CD14-positive monocyte (primary cell): ENCODE data around the gene CUEDC1. TPM values are rescaled to one million over a fixed set of nuclear protein-coding genes. Genes with fewer than 3 reads are reported as not detected.

Experiments used
- DNase-seq, 3 donors: peaks; one replicate each; pipeline ENCODE4 v3.0.0-alpha.2; 2011 to 2022
- H2AFZ ChIP-seq: 2 replicates; pipeline ENCODE4 v1.6.0; 2012; ENCODE audit warnings: mild to moderate bottlenecking, low read depth, low read length, inconsistent platforms; ENCODE audit not compliant: insufficient read depth, poor library complexity, severe bottlenecking
- H3K27ac ChIP-seq, 2 donors: 1 replicate in 1 of 2; 2 replicates in 1 of 2; pipeline ENCODE4 v1.5.1; 2012 to 2013; ENCODE audit warnings: low read length in 2 of 2, control low read depth in 1 of 2, inconsistent platforms in 1 of 2, low read depth in 1 of 2, mild to moderate bottlenecking in 1 of 2
- H3K27me3 ChIP-seq, 2 donors: one replicate each; pipeline versions ENCODE4 v1.6.0 to v1.6.1; 2011 to 2013; ENCODE audit warnings: low read length in 2 of 2; ENCODE audit not compliant: control insufficient read depth in 2 of 2, insufficient read depth in 2 of 2
- H3K36me3 ChIP-seq, 2 donors: replicated peaks in 1 of 2; 1 replicate in 1 of 2; 2 replicates in 1 of 2; pipeline versions ENCODE4 v1.5.1 to v1.6.1; 2012 to 2013; ENCODE audit warnings: low read length in 2 of 2, control low read depth in 1 of 2, inconsistent platforms in 1 of 2, mild to moderate bottlenecking in 1 of 2; ENCODE audit not compliant: insufficient read depth in 2 of 2, control insufficient read depth in 1 of 2
- H3K4me1 ChIP-seq, 2 donors: 1 replicate in 1 of 2; 2 replicates in 1 of 2; pipeline versions ENCODE4 v1.5.1 to v1.6.1; 2012 to 2013; ENCODE audit warnings: low read length in 2 of 2, control low read depth in 1 of 2, inconsistent platforms in 1 of 2, mild to moderate bottlenecking in 1 of 2, moderate library complexity in 1 of 2; ENCODE audit not compliant: insufficient read depth in 2 of 2, control insufficient read depth in 1 of 2
- H3K4me2 ChIP-seq: replicated peaks from 2 replicates; pipeline ENCODE3; 2012; ENCODE audit warnings: low read length, moderate library complexity, mild to moderate bottlenecking; ENCODE audit not compliant: poor library complexity, severe bottlenecking; ENCODE audit errors: extremely low read depth
- H3K4me3 ChIP-seq, 3 experiments: fragments of 200-600 bp in 1 of 3; sonication (generic) in 1 of 3; replicated peaks in 1 of 3; 1 replicate in 2 of 3; 2 replicates in 1 of 3; pipeline ENCODE4 v1.5.1; 2011 to 2013; ENCODE audit warnings: low read length in 3 of 3, mild to moderate bottlenecking in 3 of 3, control low read depth in 2 of 3, low read depth in 2 of 3, inconsistent platforms in 1 of 3, moderate library complexity in 1 of 3
- H3K79me2 ChIP-seq: 2 replicates; pipeline ENCODE4 v1.6.0; 2012; ENCODE audit warnings: mild to moderate bottlenecking, control low read depth, inconsistent platforms, low read length, moderate library complexity; ENCODE audit not compliant: insufficient read depth
- H3K9ac ChIP-seq: 2 replicates; pipeline ENCODE4 v1.6.0; 2017; ENCODE audit warnings: low read length, mild to moderate bottlenecking; ENCODE audit not compliant: insufficient read depth, poor library complexity, severe bottlenecking
- H3K9me3 ChIP-seq, 2 donors: replicated peaks in 1 of 2; 1 replicate in 1 of 2; 2 replicates in 1 of 2; pipeline versions ENCODE4 v1.5.1 to v1.6.1; 2012 to 2013; ENCODE audit warnings: low read length in 2 of 2, control low read depth in 1 of 2; ENCODE audit not compliant: control insufficient read depth in 1 of 2, insufficient read depth in 1 of 2
- H4K20me1 ChIP-seq: 2 replicates; pipeline ENCODE4 v1.6.0; 2012; ENCODE audit warnings: mild to moderate bottlenecking, low read length, control low read depth, moderate library complexity; ENCODE audit not compliant: insufficient read depth
- H3K27ac Mint-ChIP-seq, 7 donors: one replicate each; pipeline ENCODE4 v1.8.0; 2020; ENCODE audit warnings: mild to moderate bottlenecking in 7 of 7, mixed read lengths in 7 of 7, moderate library complexity in 6 of 7, inconsistent platforms in 2 of 7
- H3K27me3 Mint-ChIP-seq, 3 donors: one replicate each; pipeline ENCODE4 v1.8.0; 2021 to 2022; ENCODE audit warnings: low read depth in 3 of 3, mild to moderate bottlenecking in 3 of 3, mixed read lengths in 3 of 3, moderate library complexity in 3 of 3, inconsistent platforms in 1 of 3
- H3K36me3 Mint-ChIP-seq, 2 donors: one replicate each; pipeline ENCODE4 v1.8.0; 2020; ENCODE audit warnings: mixed read lengths in 2 of 2, inconsistent platforms in 1 of 2, mild to moderate bottlenecking in 1 of 2
- H3K4me1 Mint-ChIP-seq: one replicate; pipeline ENCODE4 v1.8.0; 2020; ENCODE audit warnings: mild to moderate bottlenecking, mixed read lengths
- H3K4me3 Mint-ChIP-seq, 2 donors: one replicate each; pipeline ENCODE4 v1.8.0; 2020; ENCODE audit warnings: mild to moderate bottlenecking in 2 of 2, mixed read lengths in 2 of 2, moderate library complexity in 1 of 2
- H3K9me3 Mint-ChIP-seq, 7 donors: one replicate each; pipeline ENCODE4 v1.8.0; 2020 to 2022; ENCODE audit warnings: mixed read lengths in 7 of 7, mild to moderate bottlenecking in 6 of 7, moderate library complexity in 6 of 7, inconsistent platforms in 2 of 7
- CTCF ChIP-seq: fragments of 200-600 bp; IDR thresholded peaks from one replicate; pipeline ENCODE4 v1.8.0; 2022; ENCODE audit warnings: antibody characterized with exemption, mild to moderate bottlenecking
- WGBS: methylation state at CpG from one replicate; pipeline ENCODE4 v1.1.5; 2013; ENCODE audit warnings: missing lambda C conversion rate; ENCODE audit not compliant: insufficient coverage; 5-methylcytosine and 5-hydroxymethylcytosine counted together
- intact Hi-C, 2 donors: fragments of 100-400 bp; cut with micrococcal nuclease; formaldehyde crosslinking; loops; one replicate each; pipeline versions ENCODE4 v1.15.0 to v1.15.1; 2023
- polyA plus RNA-seq, 3 donors: library from polyadenylated mRNA; depleted of rRNA in 1 of 3; unstranded in 2 of 3; stranded (reverse) in 1 of 3; fragments of 300-500 nt in 2 of 3; fragments of >200 nt in 1 of 3; fragmentation: Illumina TruSeq in 2 of 3; gene quantifications; 1 replicate in 2 of 3; 2 replicates in 1 of 3; pipeline ENCODE4 v1.2.3, GENCODE V29; 2012 to 2021

Gene CUEDC1
- polyA plus RNA-seq, 3 donors: 4.2 to 31.0 (median 4.3) TPM

- peaks cover 17% of the 10 kb centered on the region for H4K20me1 ChIP-seq
- H3K4me3 Mint-ChIP-seq: no peak overlapping the region
Observed at GRCh38 chr17:57871155-57871554, 84.1 kb downstream of the CUEDC1 start.

GRCh38 chr17:57870283-57870635 lies 85.0 kb downstream of the CUEDC1 start:
- no peak for DNase-seq
- no peak overlapping the region for H2AFZ ChIP-seq

More at GRCh38 chr17:57871155-57871554, 84.1 kb downstream of the CUEDC1 start:
- Histone ChIP-seq H3K79me2 (no peaks in the 10 kb centered on the region), H3K27ac (no peak overlapping the region), H3K36me3 (peaks cover 0 to 33% of the 10 kb centered on the region in 2 donors), H2AFZ (no peak overlapping the region), H3K9me3 (no peaks in the 10 kb centered on the region), H3K4me3 (no peak overlapping the region), H3K27me3 (no peaks in the 10 kb centered on the region), H3K4me2 (no peak overlapping the region), H3K4me1 (peaks cover 63 to 67% of the 10 kb centered on the region in 2 donors), H3K9ac (no peak overlapping the region)
- TF ChIP-seq CTCF: no peak
- H3K4me1 Mint-ChIP-seq: peaks cover 64% of the 10 kb centered on the region
- no CpG with 5 or more reads among the region's 7 CpGs for WGBS
- peak overlapping the region in 1 of 7 donors; percentile 41 for H3K27ac Mint-ChIP-seq
- H3K9me3 Mint-ChIP-seq: peaks cover 0 to under 1% (median 0%) of the 10 kb centered on the region in 7 donors
- DNase-seq: no peak
- peaks cover 34 to 55% of the 10 kb centered on the region in 2 donors for H3K36me3 Mint-ChIP-seq
- peaks cover 11 to 16% (median 13%) of the 10 kb centered on the region in 3 donors for H3K27me3 Mint-ChIP-seq
- intact Hi-C loops: loop anchor here in 1 of 2 donors (5.0 kb wide), 1 partner anchor 56 kb away; no protein-coding TSS in a partner anchor

More at GRCh38 chr17:57870283-57870635, 85.0 kb downstream of the CUEDC1 start:
- Mint-ChIP-seq H3K27ac (peak overlapping the region in 1 of 7 donors; percentile 52), H3K36me3 (peaks cover 33 to 55% of the 10 kb centered on the region in 2 donors), H3K4me3 (no peak overlapping the region), H3K9me3 (no peaks in the 10 kb centered on the region), H3K4me1 (peaks cover 64% of the 10 kb centered on the region), H3K27me3 (peaks cover 6 to 13% (median 11%) of the 10 kb centered on the region in 3 donors)
- intact Hi-C loops: loop anchor here in 1 of 2 donors (5.0 kb wide), 1 partner anchor 57 kb away; no protein-coding TSS in a partner anchor
- peaks cover 17% of the 10 kb centered on the region for H4K20me1 ChIP-seq
- H3K27me3 ChIP-seq: no peaks in the 10 kb centered on the region
- no peak overlapping the region for H3K4me2 ChIP-seq
- H3K4me3 ChIP-seq: no peak overlapping the region
- H3K27ac ChIP-seq: no peak overlapping the region
- no peaks in the 10 kb centered on the region for H3K79me2 ChIP-seq
- peaks cover 60 to 63% of the 10 kb centered on the region in 2 donors for H3K4me1 ChIP-seq
- H3K36me3 ChIP-seq: peaks cover 0 to 31% of the 10 kb centered on the region in 2 donors
- no peak overlapping the region for H3K9ac ChIP-seq
- TF ChIP-seq CTCF: no peak
- H3K9me3 ChIP-seq: no peaks in the 10 kb centered on the region
